RWPE2 (cell line): ENCODE data around the gene SPECC1L.
"Not testable (repeated sequence)": the region's sequence is repeated elsewhere in the genome, so short reads cannot be mapped to it uniquely, and the experiment has no call there.

Experiments used
- ATAC-seq: fragments of 200-7000 bp; cut with Tn5 transposase; 3 replicates; pipeline ENCODE4 v1.9.1; 2021; ENCODE audit warnings: low read depth
- DNase-seq: peaks from one replicate; pipeline ENCODE4 v3.0.0-alpha.2; 2020; ENCODE audit warnings: low spot score
- H3K27ac ChIP-seq: fragments of 450-650 bp; 2 replicates; pipeline ENCODE4 v1.5.1; 2017; ENCODE audit warnings: mild to moderate bottlenecking; ENCODE audit not compliant: poor library complexity, severe bottlenecking
- H3K27me3 ChIP-seq: fragments of 250-450 bp; sonication (Bioruptor Pico); 2 replicates; pipeline ENCODE4 v1.5.1; 2021; ENCODE audit warnings: mild to moderate bottlenecking, moderate library complexity; ENCODE audit not compliant: insufficient read depth, poor library complexity, severe bottlenecking
- H3K36me3 ChIP-seq: fragments of 250-450 bp; sonication (Bioruptor Pico); 2 replicates; pipeline ENCODE4 v1.5.1; 2020; ENCODE audit warnings: low read depth, mild to moderate bottlenecking, moderate library complexity
- H3K4me1 ChIP-seq: fragments of 250-450 bp; sonication (Bioruptor Pico); 2 replicates; pipeline ENCODE4 v1.5.1; 2021; ENCODE audit warnings: mild to moderate bottlenecking, moderate library complexity; ENCODE audit not compliant: insufficient read depth, poor library complexity, severe bottlenecking
- H3K4me3 ChIP-seq: fragments of 250-450 bp; sonication (Bioruptor Pico); 2 replicates; pipeline ENCODE4 v1.5.1; 2021; ENCODE audit warnings: mild to moderate bottlenecking, moderate library complexity; ENCODE audit not compliant: severe bottlenecking
- H3K9me3 ChIP-seq: fragments of 250-450 bp; sonication (Bioruptor Pico); 2 replicates; pipeline ENCODE4 v1.5.1; 2021; ENCODE audit warnings: mild to moderate bottlenecking, moderate library complexity; ENCODE audit not compliant: severe bottlenecking
- TF ChIP-seq, protein P1 (sequence below): fragments of 450-650 bp; IDR thresholded peaks from one replicate; pipeline ENCODE4 v1.5.1; 2017; ENCODE audit warnings: mild to moderate bottlenecking, moderate library complexity; ENCODE audit not compliant: poor library complexity, severe bottlenecking

The SPECC1L gene

DNA sequence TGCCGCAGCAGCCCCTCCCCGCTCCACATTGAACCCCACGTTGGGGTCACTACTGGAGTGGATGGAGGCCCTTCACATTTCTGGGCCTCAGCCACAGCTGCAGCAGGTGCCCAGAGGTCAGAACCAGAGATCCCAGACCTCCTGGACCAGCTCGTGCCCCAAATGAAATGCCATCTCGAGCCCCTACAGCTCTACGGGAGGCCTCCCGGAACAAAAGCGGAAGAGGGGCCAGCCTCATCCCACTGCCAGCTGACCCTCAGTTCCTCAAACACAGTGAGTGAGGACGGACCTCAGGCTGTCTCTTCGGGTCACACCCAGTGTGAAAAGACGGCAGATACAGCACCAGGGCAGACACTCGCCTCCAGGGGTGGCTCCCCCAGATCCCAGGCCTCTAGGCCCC is 17.5 kb upstream of the SPECC1L start:
- H3K36me3 ChIP-seq, H3K27me3 ChIP-seq, DNase-seq, H3K4me3 ChIP-seq, H3K4me1 ChIP-seq, ATAC-seq, H3K27ac ChIP-seq, H3K9me3 ChIP-seq: not testable (repeated sequence)

DNA sequence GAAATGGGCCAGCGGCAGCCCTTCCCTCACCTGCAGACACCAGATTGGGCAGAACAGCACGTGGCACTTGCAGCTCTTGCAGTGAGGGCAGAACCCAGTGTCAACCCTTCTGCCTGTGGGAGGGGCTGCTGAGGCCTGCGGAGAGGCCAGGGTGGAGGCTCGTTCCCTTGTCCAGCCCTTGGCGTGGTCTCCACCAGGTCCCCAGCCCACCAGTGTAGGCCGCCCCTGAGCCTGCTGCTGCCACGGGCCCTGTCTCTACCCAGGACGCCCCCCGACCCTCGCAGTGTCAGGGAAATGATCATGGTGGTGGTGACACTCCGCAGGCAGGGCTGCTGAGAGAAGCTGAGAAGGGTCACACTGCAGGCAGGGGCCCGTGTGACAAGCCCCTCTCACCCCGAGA is 14.5 kb upstream of the SPECC1L start:
- not testable (repeated sequence) for H3K36me3 ChIP-seq, H3K4me1 ChIP-seq, DNase-seq, H3K4me3 ChIP-seq, ATAC-seq, H3K9me3 ChIP-seq, H3K27ac ChIP-seq, H3K27me3 ChIP-seq

DNA sequence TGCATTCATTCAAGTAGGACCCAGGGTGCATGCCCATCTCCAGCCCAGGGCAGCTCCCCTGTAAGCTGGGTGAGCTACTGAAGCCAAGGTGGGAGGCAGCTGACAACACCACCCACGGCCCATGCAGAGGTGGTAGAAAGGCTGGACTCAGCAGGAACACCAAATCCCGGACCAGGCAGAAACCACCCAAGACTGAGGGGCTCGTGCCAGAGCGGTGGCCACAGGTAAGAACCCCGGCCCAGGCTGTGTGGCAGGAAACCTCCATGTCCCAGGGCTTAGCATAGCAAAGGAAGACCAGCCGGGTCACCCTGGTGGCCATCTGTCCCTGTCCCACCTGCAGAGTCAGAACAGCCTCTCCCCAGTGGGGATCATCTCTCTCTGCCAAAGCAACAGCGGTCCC is 13.9 kb upstream of the SPECC1L start:
- not testable (repeated sequence) for DNase-seq, H3K36me3 ChIP-seq, ATAC-seq, H3K27me3 ChIP-seq, H3K4me3 ChIP-seq, H3K9me3 ChIP-seq, H3K27ac ChIP-seq, H3K4me1 ChIP-seq

DNA sequence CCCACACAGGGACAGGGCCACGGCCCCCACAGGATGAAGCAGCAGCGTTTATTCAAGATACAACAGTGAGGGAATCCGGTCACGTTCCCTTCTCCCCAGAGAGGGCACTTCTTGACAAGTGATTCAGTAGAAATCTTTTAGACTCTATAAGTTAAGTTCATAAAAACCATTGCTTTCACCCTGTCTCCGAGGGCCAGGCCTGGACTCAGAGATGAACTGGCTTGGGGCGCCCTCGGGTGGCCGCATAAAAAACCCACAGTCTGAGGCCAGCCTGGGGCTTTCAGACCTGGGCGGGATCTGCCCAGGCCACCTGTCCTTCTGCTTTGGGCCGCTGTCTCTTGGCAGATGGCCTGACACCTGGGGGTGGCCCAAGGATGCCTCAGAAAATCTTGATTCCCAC is 11.2 kb upstream of the SPECC1L start:
- H3K36me3 ChIP-seq, H3K4me3 ChIP-seq, H3K27me3 ChIP-seq, H3K9me3 ChIP-seq, H3K27ac ChIP-seq, H3K4me1 ChIP-seq, DNase-seq: not testable (repeated sequence)
- TF ChIP-seq, protein P1, sequence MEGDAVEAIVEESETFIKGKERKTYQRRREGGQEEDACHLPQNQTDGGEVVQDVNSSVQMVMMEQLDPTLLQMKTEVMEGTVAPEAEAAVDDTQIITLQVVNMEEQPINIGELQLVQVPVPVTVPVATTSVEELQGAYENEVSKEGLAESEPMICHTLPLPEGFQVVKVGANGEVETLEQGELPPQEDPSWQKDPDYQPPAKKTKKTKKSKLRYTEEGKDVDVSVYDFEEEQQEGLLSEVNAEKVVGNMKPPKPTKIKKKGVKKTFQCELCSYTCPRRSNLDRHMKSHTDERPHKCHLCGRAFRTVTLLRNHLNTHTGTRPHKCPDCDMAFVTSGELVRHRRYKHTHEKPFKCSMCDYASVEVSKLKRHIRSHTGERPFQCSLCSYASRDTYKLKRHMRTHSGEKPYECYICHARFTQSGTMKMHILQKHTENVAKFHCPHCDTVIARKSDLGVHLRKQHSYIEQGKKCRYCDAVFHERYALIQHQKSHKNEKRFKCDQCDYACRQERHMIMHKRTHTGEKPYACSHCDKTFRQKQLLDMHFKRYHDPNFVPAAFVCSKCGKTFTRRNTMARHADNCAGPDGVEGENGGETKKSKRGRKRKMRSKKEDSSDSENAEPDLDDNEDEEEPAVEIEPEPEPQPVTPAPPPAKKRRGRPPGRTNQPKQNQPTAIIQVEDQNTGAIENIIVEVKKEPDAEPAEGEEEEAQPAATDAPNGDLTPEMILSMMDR: peak; percentile 59
- peak; percentile 42; the same call in 1 of the 3 replicates for ATAC-seq

DNA sequence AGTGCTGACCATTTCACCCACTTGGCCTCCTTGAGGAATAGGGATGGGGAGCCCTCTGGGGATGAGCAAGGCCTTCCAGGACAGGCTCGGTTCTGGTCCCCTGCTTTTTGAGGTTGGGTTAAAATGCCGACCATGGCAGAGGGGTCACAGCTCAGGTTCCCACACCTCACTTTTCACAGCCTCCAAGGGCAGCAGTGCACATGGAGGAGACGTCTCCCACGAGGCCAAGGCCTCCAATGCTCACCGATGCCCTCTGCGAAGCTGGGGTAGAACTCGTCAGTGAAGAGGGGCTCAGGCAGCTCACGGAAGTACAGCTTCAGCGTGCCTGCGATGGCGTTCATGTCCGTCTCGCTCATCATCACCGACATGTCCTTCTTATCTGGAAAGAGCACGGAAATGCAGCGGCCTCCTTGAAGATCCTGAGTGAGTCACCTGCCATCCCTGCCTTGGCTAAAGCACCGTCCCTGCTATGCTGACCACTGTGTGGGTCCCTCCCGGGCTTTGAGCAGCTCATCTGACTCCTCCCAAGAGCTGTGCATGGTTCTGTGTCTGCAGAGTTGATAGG is 8.4 kb upstream of the SPECC1L start:
- H3K27ac ChIP-seq, H3K4me1 ChIP-seq, H3K36me3 ChIP-seq, DNase-seq, H3K27me3 ChIP-seq, H3K9me3 ChIP-seq, H3K4me3 ChIP-seq, ATAC-seq: not testable (repeated sequence)

DNA sequence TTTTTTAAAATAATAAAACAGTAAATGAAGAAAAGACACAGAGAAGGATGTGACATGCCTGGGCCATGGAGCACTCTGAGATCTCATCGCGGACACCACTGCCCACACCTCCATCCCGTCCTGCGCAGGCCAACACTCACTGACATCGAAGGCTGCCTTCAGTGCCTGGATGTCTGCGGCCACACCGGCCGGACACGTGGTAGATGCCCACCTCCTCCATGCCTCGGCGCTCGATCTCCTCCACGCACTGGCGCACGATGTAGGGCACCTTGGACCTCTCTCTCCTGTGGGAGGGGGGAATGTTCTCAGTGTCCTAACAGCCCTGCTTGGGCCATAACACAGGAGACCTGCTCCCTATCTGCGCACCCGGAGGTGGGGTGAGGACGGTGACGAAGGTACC is 7.2 kb upstream of the SPECC1L start:
- ATAC-seq, H3K4me1 ChIP-seq, H3K4me3 ChIP-seq, H3K27ac ChIP-seq, DNase-seq, H3K9me3 ChIP-seq, H3K27me3 ChIP-seq, H3K36me3 ChIP-seq: not testable (repeated sequence)

DNA sequence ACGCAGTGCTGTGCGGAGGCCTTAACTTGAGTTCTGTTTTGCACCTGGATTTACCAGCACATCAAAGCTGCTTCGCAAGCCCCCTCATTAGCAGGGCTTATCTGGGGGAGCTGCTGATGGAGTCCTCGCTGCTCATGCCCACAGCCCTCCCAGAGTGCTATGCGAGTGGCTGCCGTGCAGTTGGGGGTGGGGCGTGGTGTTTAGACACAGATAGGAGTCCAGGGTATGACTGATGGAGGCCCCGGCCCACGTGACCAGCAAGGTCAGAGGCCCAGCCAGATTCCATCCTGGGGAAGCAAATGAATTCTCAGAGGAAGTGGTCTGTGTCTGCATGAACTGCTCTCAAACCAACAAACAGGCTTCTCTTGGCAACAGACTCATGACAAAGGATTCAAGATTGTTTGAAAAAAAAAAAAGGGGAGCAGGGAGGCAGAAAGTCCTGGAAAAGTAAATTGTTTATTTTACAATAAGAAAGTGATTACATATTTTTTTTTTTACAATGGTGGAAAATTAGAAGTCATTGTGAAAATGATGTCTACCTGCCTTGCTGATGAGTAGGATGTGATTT is 6.2 kb upstream of the SPECC1L start:
- DNase-seq, H3K4me1 ChIP-seq, ATAC-seq, H3K4me3 ChIP-seq, H3K36me3 ChIP-seq, H3K27ac ChIP-seq, H3K27me3 ChIP-seq, H3K9me3 ChIP-seq: not testable (repeated sequence)

DNA sequence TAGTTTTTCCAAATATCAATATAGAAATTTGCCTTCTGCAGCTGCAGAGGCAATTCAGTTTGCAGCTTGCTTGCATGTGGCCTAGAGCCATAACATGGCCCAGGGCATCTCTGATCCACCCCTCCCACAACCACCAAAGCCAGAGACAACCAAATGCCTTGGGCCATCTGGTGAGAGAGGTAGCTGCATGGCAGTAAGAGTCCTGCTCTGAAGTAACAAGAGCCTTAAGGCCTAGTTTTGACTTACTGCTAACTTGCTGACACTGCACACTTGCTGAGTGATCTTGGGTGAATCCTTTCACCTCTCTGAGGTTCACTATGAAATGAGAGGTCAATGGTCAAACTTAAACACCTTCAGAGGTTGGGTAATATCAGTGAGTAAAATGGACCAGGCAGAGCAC is 4.9 kb upstream of the SPECC1L start:
- Histone ChIP-seq H3K27ac (no peak overlapping the region), H3K27me3 (no peaks in the 10 kb centered on the region), H3K36me3 (no peaks in the 10 kb centered on the region), H3K4me3 (no peak overlapping the region), H3K4me1 (no peaks in the 10 kb centered on the region), H3K9me3 (no peaks in the 10 kb centered on the region)
- ATAC-seq (no peak), DNase-seq (no peak)
- TF ChIP-seq, protein P1: no peak

DNA sequence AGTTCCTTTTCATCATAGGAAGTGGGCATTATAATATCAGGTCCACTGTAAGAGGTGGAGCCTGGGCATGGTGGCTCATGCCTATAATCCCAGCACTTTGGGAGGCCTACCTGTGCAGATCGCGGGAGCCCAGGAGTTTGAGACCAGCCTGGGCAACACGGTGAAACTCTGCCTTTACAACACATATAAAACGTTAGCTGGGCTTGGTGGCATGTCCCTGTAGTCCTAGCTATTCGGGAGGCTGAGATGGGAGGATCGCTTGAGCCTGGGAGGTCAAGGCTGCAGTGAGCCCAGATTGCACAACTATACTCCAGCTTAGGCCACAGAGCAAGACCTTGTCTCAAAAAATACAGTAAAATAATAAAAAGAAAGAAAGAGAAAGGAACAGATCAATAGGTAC is 4.1 kb upstream of the SPECC1L start:
- ATAC-seq, H3K4me3 ChIP-seq, H3K36me3 ChIP-seq, H3K9me3 ChIP-seq, DNase-seq, H3K27ac ChIP-seq, H3K27me3 ChIP-seq, H3K4me1 ChIP-seq: not testable (repeated sequence)
